Endothelial cell of umbilical vein (primary cell): Measurements from ENCODE around the gene GIMAP8. TPM values are rescaled to one million over a fixed set of nuclear protein-coding genes. Genes with fewer than 3 reads are reported as not detected.

Source experiments
- BruUV-seq: library from RNA; stranded (reverse); fragments of 400-500 nt; replicated peaks from 2 replicates; lab custom pipeline; 2021; lab: Mats Ljungman, UMichigan
- CTCF ChIA-PET: fragments of 300-600, 350-600 bp; sonication (Branson Sonifier 250); formaldehyde crosslinking; loops from one replicate; lab custom pipeline; 2021; ENCODE audit warnings: antibody characterized with exemption, inconsistent platforms; lab: Charles Lee
- POLR2A ChIA-PET: fragments of 300-600, 350-600 bp; sonication (Branson Sonifier 250); formaldehyde crosslinking; loops from one replicate; lab custom pipeline; 2021; ENCODE audit warnings: antibody characterized with exemption, inconsistent platforms; lab: Charles Lee
- DNase-seq: peaks from one replicate; pipeline ENCODE4 v3.0.0-alpha.2; 2011; ENCODE audit warnings: low read depth, low spot score
- FAIRE-seq: peaks from 2 replicates; lab custom pipeline; 2011; peaks lifted over from hg19 to GRCh38; lab: Jason Lieb, UNC
- H2AFZ ChIP-seq: 2 replicates; pipeline ENCODE4 v1.6.0; 2012; ENCODE audit warnings: low read depth, low read length, control low read depth, inconsistent platforms
- H3K27ac ChIP-seq: 2 replicates; pipeline ENCODE4 v1.5.1; 2011; ENCODE audit warnings: low read depth, mild to moderate bottlenecking, control low read depth, low read length, moderate library complexity; ENCODE audit not compliant: insufficient read depth
- H3K27me3 ChIP-seq, 2 experiments: 2 replicates each; pipeline versions ENCODE4 v1.6.0 to v1.6.1; 2011; ENCODE audit warnings: low read length in 2 of 2, mixed read lengths in 1 of 2; ENCODE audit not compliant: control insufficient read depth in 2 of 2, insufficient read depth in 2 of 2
- H3K36me3 ChIP-seq, 2 experiments: 2 replicates in 1 of 2; 3 replicates in 1 of 2; pipeline ENCODE4 v1.5.1; 2011; ENCODE audit warnings: low read length in 2 of 2, mild to moderate bottlenecking in 1 of 2, moderate library complexity in 1 of 2; ENCODE audit not compliant: control insufficient read depth in 2 of 2, insufficient read depth in 2 of 2; ENCODE audit errors: extremely low read depth in 1 of 2
- H3K4me1 ChIP-seq: 3 replicates; pipeline ENCODE4 v1.5.1; 2011; ENCODE audit warnings: mild to moderate bottlenecking, low read length; ENCODE audit not compliant: control insufficient read depth, insufficient read depth; ENCODE audit errors: extremely low read depth
- H3K4me2 ChIP-seq: 2 replicates; pipeline ENCODE4 v1.6.1; 2011; ENCODE audit warnings: low read length, control low read depth, mixed read lengths; ENCODE audit not compliant: insufficient read depth
- H3K4me3 ChIP-seq, 3 experiments: fragments of 200-600 bp in 1 of 3; sonication (generic), shearing (Covaris generic) in 1 of 3; replicated peaks in 1 of 3; 2 replicates each; pipeline ENCODE4 v1.5.1; 2011 to 2016; ENCODE audit warnings: control low read depth in 3 of 3, low read length in 3 of 3, mild to moderate bottlenecking in 2 of 3, inconsistent platforms in 1 of 3, low read depth in 1 of 3, moderate library complexity in 1 of 3; ENCODE audit not compliant: insufficient read depth in 1 of 3
- H3K79me2 ChIP-seq: 2 replicates; pipeline ENCODE4 v1.6.0; 2012; ENCODE audit warnings: low read length, inconsistent platforms; ENCODE audit not compliant: control insufficient read depth, insufficient read depth
- H3K9ac ChIP-seq: replicated peaks from 2 replicates; pipeline ENCODE3; 2011; ENCODE audit warnings: low read length, control low read depth; ENCODE audit not compliant: insufficient read depth; ENCODE audit errors: extremely low read depth
- H3K9me1 ChIP-seq: replicated peaks from 3 replicates; pipeline ENCODE4 v1.6.0; 2011; ENCODE audit warnings: mild to moderate bottlenecking, low read length; ENCODE audit not compliant: control insufficient read depth, insufficient read depth; ENCODE audit errors: extremely low read depth
- H3K9me3 ChIP-seq: replicated peaks from 2 replicates; pipeline ENCODE4 v1.5.1; 2012; ENCODE audit warnings: low read length, inconsistent platforms; ENCODE audit not compliant: control insufficient read depth, insufficient read depth
- H4K20me1 ChIP-seq: replicated peaks from 2 replicates; pipeline ENCODE3; 2011; ENCODE audit warnings: mild to moderate bottlenecking, low read length; ENCODE audit not compliant: control insufficient read depth, insufficient read depth; ENCODE audit errors: extremely low read depth
- CTCF ChIP-seq, 2 donors: IDR thresholded peaks; 1 replicate in 1 of 2; 2 replicates in 1 of 2; pipeline ENCODE4 v1.5.1; 2011; ENCODE audit warnings: low read length in 2 of 2, mild to moderate bottlenecking in 2 of 2, moderate library complexity in 2 of 2, control low read depth in 1 of 2, inconsistent platforms in 1 of 2, low read depth in 1 of 2; ENCODE audit not compliant: insufficient read depth in 1 of 2; ENCODE audit errors: extremely low read depth in 1 of 2
- EZH2 ChIP-seq: IDR thresholded peaks from 2 replicates; pipeline ENCODE4 v1.6.1; 2012; ENCODE audit warnings: borderline replicate concordance, low read depth, mild to moderate bottlenecking, moderate library complexity, low read length, inconsistent platforms; ENCODE audit not compliant: severe bottlenecking
- FOS ChIP-seq: IDR thresholded peaks from 2 replicates; pipeline ENCODE4 v1.6.1; 2011; ENCODE audit warnings: mild to moderate bottlenecking, low read length, moderate library complexity, borderline replicate concordance; ENCODE audit not compliant: insufficient read depth
- GATA2 ChIP-seq: IDR thresholded peaks from 2 replicates; pipeline ENCODE4 v1.7.0; 2011; ENCODE audit warnings: low read depth, mild to moderate bottlenecking, moderate library complexity, mixed read lengths, low read length; ENCODE audit not compliant: insufficient read length, insufficient read depth
- JUN ChIP-seq: IDR thresholded peaks from 2 replicates; pipeline ENCODE4 v1.6.1; 2011; ENCODE audit warnings: borderline replicate concordance, low read depth; ENCODE audit not compliant: insufficient read length, insufficient read depth
- MAX ChIP-seq: IDR thresholded peaks from 2 replicates; pipeline ENCODE4 v1.6.1; 2011; ENCODE audit not compliant: insufficient read depth, insufficient read length
- MYC ChIP-seq: IDR thresholded peaks from one replicate; pipeline ENCODE4 v1.6.1; 2011; ENCODE audit warnings: mild to moderate bottlenecking, low read depth, low read length
- POLR2A ChIP-seq: IDR thresholded peaks from 2 replicates; pipeline ENCODE4 v1.6.1; 2012; ENCODE audit warnings: low read depth, mild to moderate bottlenecking, control low read depth, low read length
- POLR2AphosphoS5 ChIP-seq: IDR thresholded peaks from 2 replicates; pipeline ENCODE4 v1.6.1; 2012; ENCODE audit warnings: low read depth, mild to moderate bottlenecking, control low read depth, low read length, moderate library complexity; ENCODE audit not compliant: insufficient read depth
- dilution Hi-C: fragments of 300-500 bp; cut with MboI; formaldehyde crosslinking; loops from one replicate; pipeline ENCODE4 v1.15.0; 2019; ENCODE audit warnings: low sequenced_read_pairs; ENCODE audit not compliant: extremely low pct_ligation_motif_present
- intact Hi-C: fragments of 100-400 bp; cut with micrococcal nuclease; formaldehyde crosslinking; loops from one replicate; pipeline ENCODE4 v1.10.0; 2022
- polyA plus RNA-seq, 4 experiments: library from polyadenylated mRNA; depleted of rRNA in 3 of 4; stranded (reverse) in 3 of 4; unstranded in 1 of 4; fragments of >200 nt; gene quantifications; 2 replicates each; pipeline versions ENCODE4 v1.2.1 to v1.2.3, GENCODE V29; 2011 to 2012; ENCODE audit warnings: missing spikeins in 1 of 4
- total RNA-seq: library from RNA; stranded (reverse); gene quantifications from 2 replicates; pipeline ENCODE4 v1.2.3, GENCODE V29; 2021

Gene GIMAP8
- total and polyA plus RNA-seq, 2 donors (not counting 3 experiments of a cell fraction or from before 2014, with no cell fraction given), result 32.2 to 71.8 TPM

GRCh38 chr7:150461520-150461919, 11.1 kb downstream of the GIMAP8 start:
- Histone ChIP-seq H3K27me3 (no peaks in the 10 kb centered on the region), H3K4me3 (no peak overlapping the region), H3K9ac (no peak overlapping the region), H3K9me3 (no peaks in the 10 kb centered on the region), H3K27ac (no peak overlapping the region), H3K4me1 (peaks cover 13% of the 10 kb centered on the region), H2AFZ (no peak overlapping the region), H3K79me2 (peaks cover 16% of the 10 kb centered on the region), H3K9me1 (no peaks in the 10 kb centered on the region), H3K36me3 (peaks cover under 1 to 10% of the 10 kb centered on the region in 2 experiments), H4K20me1 (no peaks in the 10 kb centered on the region), H3K4me2 (no peak overlapping the region)
- intact Hi-C loops (no loop called here), dilution Hi-C loops (no loop called here)
- FAIRE-seq, result no peak
- POLR2A ChIA-PET, result no interaction called here
- CTCF ChIA-PET, result interaction anchor here (1.1 kb wide), 1 partner anchor 10 kb away, joined by 3 read pairs; no protein-coding TSS in a partner anchor
- DNase-seq, result no peak
- TF ChIP-seq FOS (no peak), MYC (no peak), POLR2AphosphoS5 (no peak), EZH2 (no peak), CTCF (IDR thresholded peaks at IDR 0.05; ENCODE audit: extremely low read depth in 1 of 2, insufficient read depth in 1 of 2, low read depth in 1 of 2, low read length in 2 of 2) (no peak), MAX (no peak), POLR2A (no peak), GATA2 (no peak), JUN (no peak)
- no TSS peak for BruUV-seq
